HepG2 (cell line): ENCODE data around the gene AGBL3. TPM values are rescaled to one million over a fixed set of nuclear protein-coding genes. Genes with fewer than 3 reads are reported as not detected.

Experiments
- HOXA7 ChIP-seq: sonication (generic); formaldehyde crosslinking; IDR thresholded peaks from 2 replicates; pipeline ENCODE4 v1.8.1; 2022; ENCODE audit warnings: mild to moderate bottlenecking, missing genetic modification reagents, moderate library complexity
- JDP2 ChIP-seq: sonication (generic); formaldehyde crosslinking; IDR thresholded peaks from 2 replicates; pipeline ENCODE4 v1.8.1; 2022; ENCODE audit warnings: missing genetic modification reagents, borderline replicate concordance
- MAZ ChIP-seq, 2 experiments: sonication (generic) in 1 of 2; formaldehyde crosslinking in 1 of 2; IDR thresholded peaks; 2 replicates each; pipeline versions ENCODE4 v1.5.0 to v1.6.1; 2012 to 2020; ENCODE audit warnings: low read depth in 2 of 2, mild to moderate bottlenecking in 2 of 2, borderline replicate concordance in 1 of 2, improper control_type of control experiment in 1 of 2, low read length in 1 of 2, missing genetic modification reagents in 1 of 2, moderate library complexity in 1 of 2
- NFE2L1 ChIP-seq: sonication (generic); formaldehyde crosslinking; IDR thresholded peaks from 2 replicates; pipeline ENCODE4 v1.4.0; 2020; ENCODE audit warnings: missing genetic modification reagents, mild to moderate bottlenecking, borderline replicate concordance
- ZBTB21 ChIP-seq: sonication (generic); formaldehyde crosslinking; IDR thresholded peaks from 2 replicates; pipeline ENCODE4 v1.4.0; 2020; ENCODE audit warnings: missing genetic modification reagents
- ZNF431 ChIP-seq: sonication (generic); formaldehyde crosslinking; IDR thresholded peaks from 2 replicates; pipeline ENCODE4 v1.9.0; 2022; ENCODE audit warnings: missing genetic modification reagents, low read depth, mild to moderate bottlenecking, borderline replicate concordance
- ZNF607 ChIP-seq: sonication (generic); formaldehyde crosslinking; IDR thresholded peaks from 2 replicates; pipeline ENCODE4 v1.5.1; 2020; ENCODE audit warnings: missing genetic modification reagents, mild to moderate bottlenecking, borderline replicate concordance
- ZSCAN9 ChIP-seq: IDR thresholded peaks from 2 replicates; pipeline ENCODE4 v1.6.1; 2016; ENCODE audit warnings: borderline replicate concordance
- ZXDC ChIP-seq: sonication (generic); formaldehyde crosslinking; IDR thresholded peaks from 2 replicates; pipeline ENCODE4 v1.5.0; 2020; ENCODE audit warnings: mild to moderate bottlenecking, missing genetic modification reagents
- polyA plus RNA-seq, 8 experiments: library from polyadenylated mRNA; depleted of rRNA in 3 of 8; stranded (reverse) in 7 of 8; unstranded in 1 of 8; fragments of >200 nt; fragmentation: Illumina TruSeq in 4 of 8; extraction: Trizol in 4 of 8; gene quantifications; 2 replicates each; pipeline versions ENCODE4 v1.2.1 to v1.2.3, GENCODE V29; 2011 to 2016; ENCODE audit warnings: low read depth in 4 of 8, missing spikeins in 1 of 8, mixed read lengths in 1 of 8; ENCODE audit not compliant: insufficient read depth in 1 of 8
- total RNA-seq, 5 experiments: library from RNA; depleted of rRNA; stranded (reverse); fragments of >200 nt; fragmentation: Illumina TruSeq; extraction: Trizol; gene quantifications; 2 replicates each; pipeline ENCODE4 v1.2.3, GENCODE V29; 2016; ENCODE audit warnings: low read depth in 1 of 5
- TF ChIP-seq, protein P1 (sequence below): sonication (generic); formaldehyde crosslinking; IDR thresholded peaks from 2 replicates; pipeline ENCODE4 v1.5.1; 2020; ENCODE audit warnings: mild to moderate bottlenecking, missing genetic modification reagents, borderline replicate concordance
- TF ChIP-seq, protein P2 (sequence below): sonication (generic); formaldehyde crosslinking; IDR thresholded peaks from 2 replicates; pipeline ENCODE4 v1.4.0; 2020; ENCODE audit warnings: missing genetic modification reagents, borderline replicate concordance
- TF ChIP-seq, protein P3 (sequence below): sonication (generic); formaldehyde crosslinking; IDR thresholded peaks from 2 replicates; pipeline ENCODE4 v1.4.0; 2020; ENCODE audit warnings: mild to moderate bottlenecking, missing genetic modification reagents

The AGBL3 gene
- total and polyA plus RNA-seq, 2 of the 13 experiments (the other 11 are each of a cell fraction or from before 2014, with no cell fraction given), result 2.2 to 7.2 TPM

GRCh38 chr7:134997214-134997885 lies 11.0 kb downstream of the AGBL3 start (continued):
- TF ChIP-seq, protein P1, sequence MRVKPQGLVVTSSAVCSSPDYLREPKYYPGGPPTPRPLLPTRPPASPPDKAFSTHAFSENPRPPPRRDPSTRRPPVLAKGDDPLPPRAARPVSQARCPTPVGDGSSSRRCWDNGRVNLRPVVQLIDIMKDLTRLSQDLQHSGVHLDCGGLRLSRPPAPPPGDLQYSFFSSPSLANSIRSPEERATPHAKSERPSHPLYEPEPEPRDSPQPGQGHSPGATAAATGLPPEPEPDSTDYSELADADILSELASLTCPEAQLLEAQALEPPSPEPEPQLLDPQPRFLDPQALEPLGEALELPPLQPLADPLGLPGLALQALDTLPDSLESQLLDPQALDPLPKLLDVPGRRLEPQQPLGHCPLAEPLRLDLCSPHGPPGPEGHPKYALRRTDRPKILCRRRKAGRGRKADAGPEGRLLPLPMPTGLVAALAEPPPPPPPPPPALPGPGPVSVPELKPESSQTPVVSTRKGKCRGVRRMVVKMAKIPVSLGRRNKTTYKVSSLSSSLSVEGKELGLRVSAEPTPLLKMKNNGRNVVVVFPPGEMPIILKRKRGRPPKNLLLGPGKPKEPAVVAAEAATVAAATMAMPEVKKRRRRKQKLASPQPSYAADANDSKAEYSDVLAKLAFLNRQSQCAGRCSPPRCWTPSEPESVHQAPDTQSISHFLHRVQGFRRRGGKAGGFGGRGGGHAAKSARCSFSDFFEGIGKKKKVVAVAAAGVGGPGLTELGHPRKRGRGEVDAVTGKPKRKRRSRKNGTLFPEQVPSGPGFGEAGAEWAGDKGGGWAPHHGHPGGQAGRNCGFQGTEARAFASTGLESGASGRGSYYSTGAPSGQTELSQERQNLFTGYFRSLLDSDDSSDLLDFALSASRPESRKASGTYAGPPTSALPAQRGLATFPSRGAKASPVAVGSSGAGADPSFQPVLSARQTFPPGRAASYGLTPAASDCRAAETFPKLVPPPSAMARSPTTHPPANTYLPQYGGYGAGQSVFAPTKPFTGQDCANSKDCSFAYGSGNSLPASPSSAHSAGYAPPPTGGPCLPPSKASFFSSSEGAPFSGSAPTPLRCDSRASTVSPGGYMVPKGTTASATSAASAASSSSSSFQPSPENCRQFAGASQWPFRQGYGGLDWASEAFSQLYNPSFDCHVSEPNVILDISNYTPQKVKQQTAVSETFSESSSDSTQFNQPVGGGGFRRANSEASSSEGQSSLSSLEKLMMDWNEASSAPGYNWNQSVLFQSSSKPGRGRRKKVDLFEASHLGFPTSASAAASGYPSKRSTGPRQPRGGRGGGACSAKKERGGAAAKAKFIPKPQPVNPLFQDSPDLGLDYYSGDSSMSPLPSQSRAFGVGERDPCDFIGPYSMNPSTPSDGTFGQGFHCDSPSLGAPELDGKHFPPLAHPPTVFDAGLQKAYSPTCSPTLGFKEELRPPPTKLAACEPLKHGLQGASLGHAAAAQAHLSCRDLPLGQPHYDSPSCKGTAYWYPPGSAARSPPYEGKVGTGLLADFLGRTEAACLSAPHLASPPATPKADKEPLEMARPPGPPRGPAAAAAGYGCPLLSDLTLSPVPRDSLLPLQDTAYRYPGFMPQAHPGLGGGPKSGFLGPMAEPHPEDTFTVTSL (CRISPR knock-in tag), result peak; percentile 94
- no peak; the same call in 1 of the 2 replicates for TF ChIP-seq JDP2
- no peak for TF ChIP-seq ZBTB21 (CRISPR knock-in tag)
- TF ChIP-seq ZNF607 (CRISPR knock-in tag), result no peak
- TF ChIP-seq, protein P2, sequence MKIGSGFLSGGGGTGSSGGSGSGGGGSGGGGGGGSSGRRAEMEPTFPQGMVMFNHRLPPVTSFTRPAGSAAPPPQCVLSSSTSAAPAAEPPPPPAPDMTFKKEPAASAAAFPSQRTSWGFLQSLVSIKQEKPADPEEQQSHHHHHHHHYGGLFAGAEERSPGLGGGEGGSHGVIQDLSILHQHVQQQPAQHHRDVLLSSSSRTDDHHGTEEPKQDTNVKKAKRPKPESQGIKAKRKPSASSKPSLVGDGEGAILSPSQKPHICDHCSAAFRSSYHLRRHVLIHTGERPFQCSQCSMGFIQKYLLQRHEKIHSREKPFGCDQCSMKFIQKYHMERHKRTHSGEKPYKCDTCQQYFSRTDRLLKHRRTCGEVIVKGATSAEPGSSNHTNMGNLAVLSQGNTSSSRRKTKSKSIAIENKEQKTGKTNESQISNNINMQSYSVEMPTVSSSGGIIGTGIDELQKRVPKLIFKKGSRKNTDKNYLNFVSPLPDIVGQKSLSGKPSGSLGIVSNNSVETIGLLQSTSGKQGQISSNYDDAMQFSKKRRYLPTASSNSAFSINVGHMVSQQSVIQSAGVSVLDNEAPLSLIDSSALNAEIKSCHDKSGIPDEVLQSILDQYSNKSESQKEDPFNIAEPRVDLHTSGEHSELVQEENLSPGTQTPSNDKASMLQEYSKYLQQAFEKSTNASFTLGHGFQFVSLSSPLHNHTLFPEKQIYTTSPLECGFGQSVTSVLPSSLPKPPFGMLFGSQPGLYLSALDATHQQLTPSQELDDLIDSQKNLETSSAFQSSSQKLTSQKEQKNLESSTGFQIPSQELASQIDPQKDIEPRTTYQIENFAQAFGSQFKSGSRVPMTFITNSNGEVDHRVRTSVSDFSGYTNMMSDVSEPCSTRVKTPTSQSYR (CRISPR knock-in tag), result peak; percentile 76; the same call in 1 of the 2 replicates
- peak; percentile 70; the same call in 1 of the 2 replicates for TF ChIP-seq ZXDC
- TF ChIP-seq ZNF431, result 0 out of 2 replicates have a peak, but pooled peaks have one; percentile 55
- no peak for TF ChIP-seq HOXA7
- no peak for TF ChIP-seq NFE2L1 (CRISPR knock-in tag)
- TF ChIP-seq MAZ (IDR thresholded peaks at IDR 0.05; ENCODE audit: borderline replicate concordance, low read depth, low read length), result no peak
- no peak for TF ChIP-seq MAZ (CRISPR knock-in tag; IDR thresholded peaks at IDR 0.05; ENCODE audit: low read depth)
- TF ChIP-seq, protein P3, sequence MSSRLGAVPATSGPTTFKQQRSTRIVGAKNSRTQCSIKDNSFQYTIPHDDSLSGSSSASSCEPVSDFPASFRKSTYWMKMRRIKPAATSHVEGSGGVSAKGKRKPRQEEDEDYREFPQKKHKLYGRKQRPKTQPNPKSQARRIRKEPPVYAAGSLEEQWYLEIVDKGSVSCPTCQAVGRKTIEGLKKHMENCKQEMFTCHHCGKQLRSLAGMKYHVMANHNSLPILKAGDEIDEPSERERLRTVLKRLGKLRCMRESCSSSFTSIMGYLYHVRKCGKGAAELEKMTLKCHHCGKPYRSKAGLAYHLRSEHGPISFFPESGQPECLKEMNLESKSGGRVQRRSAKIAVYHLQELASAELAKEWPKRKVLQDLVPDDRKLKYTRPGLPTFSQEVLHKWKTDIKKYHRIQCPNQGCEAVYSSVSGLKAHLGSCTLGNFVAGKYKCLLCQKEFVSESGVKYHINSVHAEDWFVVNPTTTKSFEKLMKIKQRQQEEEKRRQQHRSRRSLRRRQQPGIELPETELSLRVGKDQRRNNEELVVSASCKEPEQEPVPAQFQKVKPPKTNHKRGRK (CRISPR knock-in tag), result no peak
- TF ChIP-seq ZSCAN9, result no peak; the same call in 1 of the 2 replicates
